DLD1 (cell line): ENCODE results near the gene S100A13.
"Not testable (repeated sequence)": the region's sequence is repeated elsewhere in the genome, so short reads cannot be mapped to it uniquely, and the experiment has no call there.

Source experiments
- in situ Hi-C: cut with HindIII; loops from 2 replicates; pipeline ENCODE4 v1.10.0; 2017; ENCODE audit warnings: low sequenced_read_pairs

The S100A13 gene

GRCh38 chr1:153608742-153609584 lies 18.3 kb downstream of the S100A13 start:
- in situ Hi-C loops, result no loop called here

GRCh38 chr1:153608089-153608682 lies 19.1 kb downstream of the S100A13 start:
- in situ Hi-C loops, result no loop called here

- in situ Hi-C loops, result no loop called here
Measured at GRCh38 chr1:153607381-153607780, 19.9 kb downstream of the S100A13 start.

- in situ Hi-C loops, result no loop called here
Measured at GRCh38 chr1:153606194-153606593, 21.1 kb downstream of the S100A13 start.

- in situ Hi-C loops, result no loop called here
Measured at GRCh38 chr1:153602749-153603148, 24.6 kb downstream of the S100A13 start.

- in situ Hi-C loops, result no loop called here
Measured at GRCh38 chr1:153599847-153600246, 27.5 kb downstream of the S100A13 start.

- in situ Hi-C loops, result no loop called here
Measured at GRCh38 chr1:153598309-153599172, 28.8 kb downstream of the S100A13 start.

- in situ Hi-C loops, result no loop called here
Measured at GRCh38 chr1:153597206-153597605, 30.1 kb downstream of the S100A13 start.

- in situ Hi-C loops, result no loop called here
Measured at GRCh38 chr1:153592748-153593147, 34.6 kb downstream of the S100A13 start.

GRCh38 chr1:153588482-153588881 lies 38.8 kb downstream of the S100A13 start:
- in situ Hi-C loops, result no loop called here

GRCh38 chr1:153588033-153588432 lies 39.3 kb downstream of the S100A13 start:
- in situ Hi-C loops, result not testable (repeated sequence)

GRCh38 chr1:153587314-153587713 lies 40.0 kb downstream of the S100A13 start:
- in situ Hi-C loops, result no loop called here

- in situ Hi-C loops, result no loop called here
Measured at GRCh38 chr1:153586347-153586746, 41.0 kb downstream of the S100A13 start.

GRCh38 chr1:153585006-153585405 lies 42.3 kb downstream of the S100A13 start:
- in situ Hi-C loops, result no loop called here

GRCh38 chr1:153583976-153584375 lies 43.3 kb downstream of the S100A13 start:
- in situ Hi-C loops, result no loop called here

- in situ Hi-C loops, result not testable (repeated sequence)
Measured at GRCh38 chr1:153583514-153583913, 43.8 kb downstream of the S100A13 start.

- in situ Hi-C loops, result not testable (repeated sequence)
Measured at GRCh38 chr1:153582836-153583235, 44.5 kb downstream of the S100A13 start.

GRCh38 chr1:153578936-153579335 lies 48.4 kb downstream of the S100A13 start:
- in situ Hi-C loops, result loop anchor here (10.0 kb wide), 1 partner anchor 224 kb away; the partner anchor contains the start of gene S100A9

- in situ Hi-C loops, result loop anchor here (10.0 kb wide), 1 partner anchor 224 kb away; the partner anchor contains the start of gene S100A9
Measured at GRCh38 chr1:153578490-153578889, 48.8 kb downstream of the S100A13 start.

- in situ Hi-C loops, result loop anchor here (10.0 kb wide), 1 partner anchor 223 kb away; the partner anchor contains the start of gene S100A9
Measured at GRCh38 chr1:153577624-153578051, 49.7 kb downstream of the S100A13 start.

- in situ Hi-C loops, result loop anchor here (10.0 kb wide), 1 partner anchor 222 kb away; the partner anchor contains the start of gene S100A9
Measured at GRCh38 chr1:153577138-153577537, 50.2 kb downstream of the S100A13 start.
